Parathyroid adenoma (tissue), 2 donors: Measurements from ENCODE around the gene LUC7L2.

Source experiments
- H2AFZ ChIP-seq: fragments of 300-600 bp; sonication (generic); one replicate; pipeline ENCODE4 v1.7.0; 2017; ENCODE audit warnings: antibody characterized with exemption, mild to moderate bottlenecking
- H3K27ac ChIP-seq: fragments of 300-600 bp; sonication (generic); one replicate; pipeline ENCODE4 v1.7.0; 2017
- H3K27me3 ChIP-seq: fragments of 300-600 bp; sonication (generic); one replicate; pipeline ENCODE4 v1.7.0; 2017; ENCODE audit warnings: low read length; ENCODE audit not compliant: control insufficient read depth, insufficient read depth
- H3K36me3 ChIP-seq: fragments of 300-600 bp; sonication (generic); one replicate; pipeline ENCODE4 v1.7.0; 2017; ENCODE audit warnings: low read length; ENCODE audit not compliant: control insufficient read depth, insufficient read depth
- H3K4me1 ChIP-seq: fragments of 300-600 bp; sonication (generic); one replicate; pipeline ENCODE4 v1.7.0; 2017; ENCODE audit warnings: control low read depth
- H3K4me2 ChIP-seq: fragments of 300-600 bp; sonication (generic); one replicate; pipeline ENCODE4 v1.7.0; 2017; ENCODE audit warnings: low read length
- H3K4me3 ChIP-seq: fragments of 300-600 bp; sonication (generic); one replicate; pipeline ENCODE4 v1.7.0; 2017; ENCODE audit warnings: low read depth, low read length
- H3K79me2 ChIP-seq: fragments of 300-600 bp; sonication (generic); one replicate; pipeline ENCODE4 v1.7.0; 2017; ENCODE audit warnings: control low read depth
- H3K9ac ChIP-seq: fragments of 300-600 bp; sonication (generic); one replicate; pipeline ENCODE4 v1.7.0; 2017; ENCODE audit warnings: mild to moderate bottlenecking
- H3K9me3 ChIP-seq: fragments of 300-600 bp; sonication (generic); one replicate; pipeline ENCODE4 v1.7.0; 2017; ENCODE audit warnings: low read length; ENCODE audit not compliant: control insufficient read depth
- TF ChIP-seq, protein P1 (sequence below): fragments of 300-600 bp; sonication (generic); IDR thresholded peaks from one replicate; pipeline ENCODE4 v1.7.0; 2017; ENCODE audit warnings: antibody characterized with exemption, mild to moderate bottlenecking
- donor health status: primary hyperparathyroidism.

Gene LUC7L2

DNA sequence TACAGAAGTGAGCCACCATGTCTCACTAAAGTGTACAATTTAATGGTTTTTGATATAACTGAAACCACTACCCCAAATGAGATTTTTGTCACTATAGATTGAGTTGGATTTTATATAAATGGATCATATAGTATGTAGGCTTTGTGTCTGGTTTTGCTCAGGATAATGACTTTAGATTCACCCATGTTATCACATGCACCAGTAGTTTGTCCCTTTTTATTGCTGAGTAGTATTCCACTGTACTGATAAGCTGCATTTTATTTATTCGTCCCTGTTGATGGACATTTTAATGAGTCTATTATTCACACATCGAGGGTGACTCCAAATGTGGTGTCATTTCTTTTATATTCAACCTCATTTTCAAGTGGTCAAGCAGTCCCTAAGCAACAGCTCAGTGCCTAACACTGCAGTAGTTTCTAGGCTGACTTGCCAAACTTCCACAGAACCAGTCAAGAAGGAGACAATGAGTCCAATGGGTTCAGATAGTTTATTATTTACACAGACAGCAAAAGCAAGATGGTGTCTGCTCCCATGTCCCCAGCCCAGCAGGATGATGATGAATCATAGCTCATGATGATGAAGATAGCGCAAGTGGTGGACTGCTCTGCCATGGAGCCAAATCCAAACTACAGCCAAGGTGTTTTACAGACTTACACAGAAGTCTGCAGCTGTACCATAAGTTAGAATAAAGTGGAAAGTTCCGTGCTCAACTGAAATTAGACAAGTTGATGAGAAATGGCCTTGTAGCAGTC lies 25.1 kb upstream of the LUC7L2 start:
- H2AFZ ChIP-seq = no peak overlapping the region

GRCh38 chr7:139339025-139339424 lies 20.7 kb upstream of the LUC7L2 start:
- Histone ChIP-seq H2AFZ (peak overlapping the region; percentile 34), H3K4me1 (peaks cover 3% of the 10 kb centered on the region), H3K4me3 (no peak overlapping the region), H3K9ac (no peak overlapping the region), H3K27ac (no peak overlapping the region), H3K4me2 (no peak overlapping the region), H3K79me2 (peaks cover 2% of the 10 kb centered on the region), H3K9me3 (no peaks in the 10 kb centered on the region), H3K36me3 (no peaks in the 10 kb centered on the region), H3K27me3 (no peaks in the 10 kb centered on the region)
- TF ChIP-seq, protein P1, sequence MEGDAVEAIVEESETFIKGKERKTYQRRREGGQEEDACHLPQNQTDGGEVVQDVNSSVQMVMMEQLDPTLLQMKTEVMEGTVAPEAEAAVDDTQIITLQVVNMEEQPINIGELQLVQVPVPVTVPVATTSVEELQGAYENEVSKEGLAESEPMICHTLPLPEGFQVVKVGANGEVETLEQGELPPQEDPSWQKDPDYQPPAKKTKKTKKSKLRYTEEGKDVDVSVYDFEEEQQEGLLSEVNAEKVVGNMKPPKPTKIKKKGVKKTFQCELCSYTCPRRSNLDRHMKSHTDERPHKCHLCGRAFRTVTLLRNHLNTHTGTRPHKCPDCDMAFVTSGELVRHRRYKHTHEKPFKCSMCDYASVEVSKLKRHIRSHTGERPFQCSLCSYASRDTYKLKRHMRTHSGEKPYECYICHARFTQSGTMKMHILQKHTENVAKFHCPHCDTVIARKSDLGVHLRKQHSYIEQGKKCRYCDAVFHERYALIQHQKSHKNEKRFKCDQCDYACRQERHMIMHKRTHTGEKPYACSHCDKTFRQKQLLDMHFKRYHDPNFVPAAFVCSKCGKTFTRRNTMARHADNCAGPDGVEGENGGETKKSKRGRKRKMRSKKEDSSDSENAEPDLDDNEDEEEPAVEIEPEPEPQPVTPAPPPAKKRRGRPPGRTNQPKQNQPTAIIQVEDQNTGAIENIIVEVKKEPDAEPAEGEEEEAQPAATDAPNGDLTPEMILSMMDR = no peak

More for the DNA sequence above, 25.1 kb upstream of the LUC7L2 start:
- Histone ChIP-seq H3K79me2 (no peaks in the 10 kb centered on the region), H3K27me3 (no peaks in the 10 kb centered on the region), H3K4me1 (peaks cover under 1% of the 10 kb centered on the region), H3K27ac (no peak overlapping the region), H3K4me2 (no peak overlapping the region), H3K36me3 (no peaks in the 10 kb centered on the region), H3K9ac (no peak overlapping the region), H3K9me3 (no peaks in the 10 kb centered on the region), H3K4me3 (no peak overlapping the region)
- TF ChIP-seq, protein P1 = no peak

GRCh38 chr7:139339698-139340036 lies 20.0 kb upstream of the LUC7L2 start:
- TF ChIP-seq, protein P1 = no peak
- no peak overlapping the region for H3K9ac ChIP-seq
- peak overlapping the region; percentile 98 for H3K4me3 ChIP-seq
- H3K9me3 ChIP-seq = no peaks in the 10 kb centered on the region
- no peaks in the 10 kb centered on the region for H3K36me3 ChIP-seq
- peaks cover 3% of the 10 kb centered on the region for H3K4me1 ChIP-seq
- peaks cover 4% of the 10 kb centered on the region for H3K79me2 ChIP-seq
- H3K27ac ChIP-seq = peak overlapping the region; percentile 100
- H3K27me3 ChIP-seq = no peaks in the 10 kb centered on the region
- H3K4me2 ChIP-seq = peak overlapping the region; percentile 97
- H2AFZ ChIP-seq = peak overlapping the region; percentile 100

DNA sequence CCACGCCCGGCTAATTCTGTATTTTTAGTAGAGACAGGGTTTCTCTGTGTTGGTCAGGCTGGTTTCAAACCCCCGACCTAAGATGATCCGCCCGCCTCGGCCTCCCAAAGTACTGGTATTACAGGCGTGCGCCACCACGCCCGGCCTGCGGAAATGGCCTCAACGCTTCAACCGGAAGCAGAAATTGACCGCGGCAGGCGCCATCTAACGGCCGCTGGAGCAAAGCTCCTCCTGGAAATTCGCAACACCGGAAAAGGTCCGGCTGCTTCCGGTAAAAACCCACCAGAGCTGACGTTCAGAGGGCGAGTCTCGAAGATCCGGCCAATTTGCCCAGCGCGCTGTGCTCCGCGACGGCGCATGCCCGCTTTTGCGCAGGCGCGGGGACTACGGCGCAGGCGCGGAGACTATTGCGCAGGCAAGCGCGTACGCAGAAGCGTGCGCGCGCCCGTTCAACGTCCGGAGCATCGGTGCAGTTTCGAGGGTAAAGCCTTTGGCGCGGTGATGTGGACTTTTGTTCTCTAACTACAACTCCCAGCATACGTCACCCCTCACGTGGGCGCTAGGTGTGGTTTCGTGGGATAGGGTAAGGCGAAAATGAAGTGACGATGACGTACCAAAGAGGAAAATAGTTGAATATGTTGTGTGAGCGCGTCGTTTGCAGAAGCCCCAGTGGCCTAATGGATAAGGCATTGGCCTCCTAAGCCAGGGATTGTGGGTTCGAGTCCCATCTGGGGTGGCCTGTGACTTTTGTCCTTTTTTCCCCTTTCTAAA lies 19.5 kb upstream of the LUC7L2 start:
- peak overlapping the region; percentile 99 for H3K9ac ChIP-seq
- TF ChIP-seq, protein P1 = peak; percentile 91

More for the DNA sequence above, 19.5 kb upstream of the LUC7L2 start:
- no peaks in the 10 kb centered on the region for H3K27me3 ChIP-seq
- peaks cover 7% of the 10 kb centered on the region for H3K79me2 ChIP-seq
- peak overlapping the region; percentile 98 for H3K4me3 ChIP-seq
- H3K36me3 ChIP-seq = no peaks in the 10 kb centered on the region
- H3K4me2 ChIP-seq = peak overlapping the region; percentile 97
- peak overlapping the region; percentile 100 for H2AFZ ChIP-seq
- H3K27ac ChIP-seq = peak overlapping the region; percentile 100
- peaks cover 3% of the 10 kb centered on the region for H3K4me1 ChIP-seq
- H3K9me3 ChIP-seq = no peaks in the 10 kb centered on the region
